Epithelial cell of esophagus (primary cell): ENCODE data around the gene KCNS1.

ENCODE experiments used
- DNase-seq: peaks from one replicate; pipeline ENCODE4 v3.0.0; 2010; ENCODE audit warnings: low read depth
- H3K4me3 ChIP-seq: 2 replicates; pipeline ENCODE4 v1.5.1; 2011; ENCODE audit warnings: mild to moderate bottlenecking, low read length, control low read depth
- TF ChIP-seq, protein P1 (sequence below): IDR thresholded peaks from 2 replicates; pipeline ENCODE4 v1.5.1; 2011; ENCODE audit warnings: low read depth, mild to moderate bottlenecking, low read length, control low read depth, inconsistent platforms; ENCODE audit not compliant: insufficient read depth; ENCODE audit errors: missing control alignments

Gene KCNS1

DNA sequence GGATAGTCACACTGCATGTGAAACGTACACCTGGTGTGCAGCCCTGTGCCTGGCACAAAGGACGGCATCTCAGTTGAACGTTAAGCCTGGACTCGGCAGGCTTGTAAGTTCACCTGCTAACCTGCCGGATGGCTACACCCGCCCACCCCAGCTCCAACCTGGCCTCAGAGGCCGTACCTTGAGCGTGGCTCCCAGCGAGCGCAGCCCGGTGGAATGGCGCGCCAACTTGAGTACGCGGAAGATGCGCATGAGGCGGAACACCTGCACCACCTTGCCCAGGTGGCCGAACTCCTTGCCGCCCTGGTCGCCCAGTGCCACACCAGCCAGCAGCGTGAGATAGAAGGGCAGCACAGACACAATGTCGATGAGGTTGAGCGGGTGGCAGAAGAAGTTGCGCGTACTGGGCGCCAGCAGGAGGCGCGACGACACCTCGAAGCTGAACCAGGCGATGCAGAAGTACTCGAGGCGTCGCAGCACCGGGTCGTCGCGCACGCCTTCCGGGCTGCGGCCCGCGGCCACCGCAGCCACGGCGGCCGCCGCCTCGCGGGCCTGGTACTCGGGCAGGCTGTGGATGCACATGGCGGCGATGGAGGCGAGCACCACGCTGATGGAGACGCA is 3.3 kb downstream of the KCNS1 start:
- TF ChIP-seq, protein P1, sequence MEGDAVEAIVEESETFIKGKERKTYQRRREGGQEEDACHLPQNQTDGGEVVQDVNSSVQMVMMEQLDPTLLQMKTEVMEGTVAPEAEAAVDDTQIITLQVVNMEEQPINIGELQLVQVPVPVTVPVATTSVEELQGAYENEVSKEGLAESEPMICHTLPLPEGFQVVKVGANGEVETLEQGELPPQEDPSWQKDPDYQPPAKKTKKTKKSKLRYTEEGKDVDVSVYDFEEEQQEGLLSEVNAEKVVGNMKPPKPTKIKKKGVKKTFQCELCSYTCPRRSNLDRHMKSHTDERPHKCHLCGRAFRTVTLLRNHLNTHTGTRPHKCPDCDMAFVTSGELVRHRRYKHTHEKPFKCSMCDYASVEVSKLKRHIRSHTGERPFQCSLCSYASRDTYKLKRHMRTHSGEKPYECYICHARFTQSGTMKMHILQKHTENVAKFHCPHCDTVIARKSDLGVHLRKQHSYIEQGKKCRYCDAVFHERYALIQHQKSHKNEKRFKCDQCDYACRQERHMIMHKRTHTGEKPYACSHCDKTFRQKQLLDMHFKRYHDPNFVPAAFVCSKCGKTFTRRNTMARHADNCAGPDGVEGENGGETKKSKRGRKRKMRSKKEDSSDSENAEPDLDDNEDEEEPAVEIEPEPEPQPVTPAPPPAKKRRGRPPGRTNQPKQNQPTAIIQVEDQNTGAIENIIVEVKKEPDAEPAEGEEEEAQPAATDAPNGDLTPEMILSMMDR, result peak; percentile 49
- DNase-seq, result peak; percentile 69
- peak overlapping the region; percentile 10 for H3K4me3 ChIP-seq

DNA sequence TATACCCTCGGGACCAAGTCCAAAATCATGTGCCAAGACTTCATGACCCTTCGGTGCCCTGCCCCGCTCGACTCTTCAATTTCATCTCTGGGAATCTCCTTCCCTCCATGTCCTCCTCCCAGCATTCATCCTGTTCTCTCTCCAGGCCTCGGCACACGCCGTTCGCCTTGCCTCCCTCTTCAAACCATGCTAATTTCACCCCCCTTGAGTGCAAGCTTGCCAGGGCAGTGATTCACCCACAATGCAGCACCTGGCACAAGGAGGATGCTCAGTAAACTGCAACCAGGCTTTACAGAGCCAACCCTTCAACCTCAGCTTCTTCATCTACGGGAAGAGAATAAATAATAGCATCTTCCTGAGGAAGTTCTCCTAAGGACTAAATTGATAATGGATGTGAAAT is 4.1 kb downstream of the KCNS1 start:
- no peak for DNase-seq
- H3K4me3 ChIP-seq, result no peak overlapping the region
- TF ChIP-seq, protein P1, result no peak

DNA sequence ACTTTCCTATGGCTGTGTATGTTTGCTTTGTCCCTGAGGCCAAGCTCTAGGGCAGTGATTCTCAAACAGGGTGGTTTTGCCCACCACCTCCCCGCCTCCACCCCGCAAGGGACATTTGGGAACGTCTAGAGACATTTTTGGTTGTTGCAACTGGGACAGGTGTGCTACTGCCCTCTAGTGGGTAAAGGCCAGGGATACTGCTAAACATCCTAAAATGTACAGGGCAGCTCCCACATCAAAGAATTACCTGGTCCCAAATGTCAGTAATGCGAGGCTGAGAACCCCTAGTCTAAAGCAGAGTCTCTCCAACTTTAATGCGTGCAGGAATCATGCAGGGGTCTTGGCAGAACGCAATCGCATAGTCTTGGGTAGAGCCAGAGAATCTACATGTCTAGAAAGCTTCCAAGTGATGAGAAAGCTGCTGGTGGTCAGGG is 5.1 kb downstream of the KCNS1 start:
- TF ChIP-seq, protein P1, result peak; percentile 86
- no peak overlapping the region for H3K4me3 ChIP-seq
- DNase-seq, result peak; percentile 72

DNA sequence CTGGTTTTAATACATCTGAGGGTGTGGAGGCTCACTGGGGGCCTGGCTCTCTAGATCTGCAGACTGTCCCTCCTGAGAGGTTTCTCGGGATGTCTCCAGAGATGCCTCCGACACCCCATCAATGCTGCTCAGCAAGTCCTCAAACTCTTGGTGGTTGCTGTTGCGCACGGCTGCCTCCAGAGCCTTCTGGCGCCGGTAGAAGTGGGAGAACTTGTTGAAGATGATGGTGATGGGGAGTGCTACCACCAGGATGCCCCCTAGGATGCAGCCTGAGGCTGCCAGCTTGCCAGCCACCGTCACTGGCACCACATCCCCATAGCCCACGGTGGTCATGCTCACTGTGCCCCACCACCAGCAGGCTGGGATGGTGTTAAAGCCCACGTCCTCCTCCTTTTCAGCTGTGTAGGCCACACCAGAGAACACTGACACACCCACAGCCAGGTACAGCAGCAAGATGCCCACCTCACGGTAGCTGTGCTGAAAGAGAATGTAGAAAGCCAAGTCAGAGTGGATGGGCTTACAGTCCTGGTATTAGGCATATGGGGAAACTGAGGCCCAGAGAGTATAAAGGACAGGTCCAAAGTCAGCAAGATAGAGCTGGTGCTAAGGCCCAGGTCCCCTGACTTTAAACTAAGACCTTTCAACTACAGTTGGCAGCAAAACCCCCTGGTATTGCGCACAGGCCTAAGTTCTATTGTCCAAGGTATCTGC is 5.9 kb downstream of the KCNS1 start:
- no peak for DNase-seq
- TF ChIP-seq, protein P1, result no peak
- no peak overlapping the region for H3K4me3 ChIP-seq

DNA sequence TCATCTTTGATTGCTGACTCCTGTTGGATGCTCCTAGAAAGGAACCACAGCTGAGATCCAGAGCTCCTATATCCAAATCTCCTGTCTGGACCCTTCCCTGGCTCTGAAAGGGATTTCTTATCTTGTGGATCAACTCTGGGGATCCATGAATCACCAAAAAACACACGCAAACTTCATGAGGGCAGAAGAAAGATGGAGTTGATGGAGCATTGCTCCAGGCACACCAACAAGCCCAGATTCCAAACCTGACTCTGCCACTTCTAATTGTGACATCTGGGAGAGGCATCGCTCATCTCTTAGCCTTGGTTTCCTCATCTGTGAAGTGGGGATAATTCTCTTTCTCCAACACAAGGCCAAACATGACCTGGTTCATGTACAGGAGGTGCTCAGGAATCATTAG is 6.7 kb downstream of the KCNS1 start:
- H3K4me3 ChIP-seq, result no peak overlapping the region
- no peak for DNase-seq
- TF ChIP-seq, protein P1, result no peak

DNA sequence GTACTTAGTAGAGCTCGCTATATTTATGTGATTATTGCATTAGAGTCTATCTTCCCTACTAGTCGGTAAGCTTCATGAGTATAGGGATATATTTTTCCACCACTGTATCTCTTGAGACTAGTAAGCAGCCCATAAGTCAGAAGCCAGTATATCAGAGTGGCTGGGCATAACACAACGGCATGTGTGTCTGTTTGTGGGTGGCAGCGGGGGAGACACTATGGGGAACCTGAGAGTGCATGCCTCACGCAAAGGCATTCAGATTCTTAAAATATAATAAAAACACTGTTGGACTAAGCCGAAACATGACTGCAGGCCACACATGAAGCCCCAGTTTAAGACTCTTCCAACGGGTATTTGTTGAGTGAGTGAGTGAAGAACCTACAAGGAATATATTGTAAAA is 8.0 kb downstream of the KCNS1 start:
- no peak overlapping the region for H3K4me3 ChIP-seq
- TF ChIP-seq, protein P1, result no peak
- no peak for DNase-seq
